LoVo (cell line): Measurements from ENCODE around the gene PRRX2.

Source experiments
- DNase-seq: peaks from one replicate; pipeline ENCODE4 v3.0.0-alpha.2; 2016; ENCODE audit warnings: low spot score

PRRX2 gene

GRCh38 chr9:129637102-129637501 lies 28.3 kb upstream of the PRRX2 start:
- no peak for DNase-seq

- no peak for DNase-seq
These were observed 27.6 kb upstream of the PRRX2 start for GRCh38 chr9:129637673-129638439.

GRCh38 chr9:129639034-129639630 lies 26.3 kb upstream of the PRRX2 start:
- DNase-seq = no peak

- DNase-seq = no peak
These were observed 25.7 kb upstream of the PRRX2 start for GRCh38 chr9:129639756-129640085.

DNA sequence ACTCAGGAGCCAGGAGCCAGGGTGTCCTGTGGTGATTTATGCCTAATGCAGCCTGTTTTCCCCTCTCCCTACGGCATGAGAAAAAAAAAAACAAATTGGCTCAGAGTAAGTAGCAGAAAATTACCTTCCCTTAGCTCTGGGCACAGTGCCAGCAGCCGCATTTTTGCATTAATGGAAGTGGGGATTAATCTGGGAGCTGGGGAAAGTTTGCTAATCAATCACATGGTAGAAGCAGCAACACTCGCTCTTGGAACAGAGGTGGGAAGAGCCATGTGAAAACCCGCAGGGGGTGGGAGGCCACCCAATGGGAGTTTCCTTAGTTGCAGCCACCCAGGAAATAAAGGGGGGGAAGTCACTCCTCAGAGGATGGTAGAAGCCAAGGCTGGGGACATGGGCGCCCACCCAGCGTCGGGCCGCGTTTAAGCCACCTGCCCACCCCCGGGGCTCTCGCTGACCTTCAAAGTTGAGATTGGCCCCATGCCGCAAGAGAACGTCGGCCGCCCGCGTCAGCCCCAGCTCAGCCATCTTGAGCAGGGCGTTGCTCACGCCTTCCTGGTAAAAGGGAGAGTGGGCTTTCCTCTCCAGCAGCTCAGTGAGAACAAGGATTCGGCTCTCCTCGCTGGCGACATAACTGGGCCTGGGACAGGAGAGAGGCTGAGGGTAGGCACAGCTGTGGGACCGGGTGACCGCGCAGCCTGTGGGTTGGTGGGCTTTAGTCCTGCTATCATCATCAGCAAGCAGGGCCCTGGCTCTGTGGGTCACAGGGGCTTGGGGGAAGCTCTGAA lies 25.2 kb upstream of the PRRX2 start:
- DNase-seq = no peak

GRCh38 chr9:129640871-129641749 lies 24.3 kb upstream of the PRRX2 start:
- no peak for DNase-seq

- peak; percentile 92 for DNase-seq
These were observed 23.5 kb upstream of the PRRX2 start, which contains the start of gene ASB6 for GRCh38 chr9:129641750-129642585. Gene ASB6, minus strand, starts transcription at chr9:129642151. Its CDS starts 152 bp downstream, at chr9:129641999.

- no peak for DNase-seq
These were observed 21.7 kb upstream of the PRRX2 start for GRCh38 chr9:129643706-129644105.

DNA sequence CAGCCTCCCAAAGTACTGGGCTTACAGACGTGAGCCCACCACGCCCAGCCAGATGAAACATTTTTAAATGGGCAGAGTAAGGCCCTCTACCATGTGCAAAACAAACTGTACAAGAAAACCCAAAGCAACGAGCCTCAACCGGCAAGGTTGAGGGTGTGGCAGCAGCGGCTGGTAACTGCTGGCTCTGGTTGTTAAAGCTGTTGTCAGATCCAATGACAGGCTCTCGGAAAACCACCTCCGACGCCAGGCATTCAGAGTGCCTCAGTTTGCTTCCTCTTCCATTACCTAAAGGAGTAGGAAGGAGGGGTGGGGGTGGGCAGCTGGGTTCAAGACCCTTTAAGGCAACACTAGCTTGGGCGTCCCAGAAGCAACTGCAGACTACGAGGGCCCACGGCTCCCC lies 21.1 kb upstream of the PRRX2 start:
- no peak for DNase-seq

- DNase-seq = no peak
These were observed 20.5 kb upstream of the PRRX2 start for GRCh38 chr9:129644902-129645301.

- no peak for DNase-seq
These were observed 19.2 kb upstream of the PRRX2 start for GRCh38 chr9:129646252-129646651.

GRCh38 chr9:129646654-129647053 lies 18.8 kb upstream of the PRRX2 start:
- no peak for DNase-seq

DNA sequence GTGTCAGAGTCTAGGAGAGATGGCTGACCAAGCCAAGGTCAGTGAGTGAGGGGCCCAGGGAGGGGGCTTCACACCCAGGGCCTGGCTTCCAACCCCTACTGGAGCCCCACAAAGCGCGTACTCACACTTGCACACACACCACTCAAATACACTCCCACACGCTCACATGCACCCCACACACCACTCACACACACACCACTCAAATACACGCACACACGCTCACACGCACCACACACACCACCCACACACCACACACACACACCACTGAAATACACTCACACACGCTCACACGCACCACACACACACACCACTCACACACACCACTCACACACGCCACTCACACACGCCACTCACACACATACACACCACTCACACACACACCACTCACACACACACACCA lies 17.8 kb upstream of the PRRX2 start:
- no peak for DNase-seq

DNA sequence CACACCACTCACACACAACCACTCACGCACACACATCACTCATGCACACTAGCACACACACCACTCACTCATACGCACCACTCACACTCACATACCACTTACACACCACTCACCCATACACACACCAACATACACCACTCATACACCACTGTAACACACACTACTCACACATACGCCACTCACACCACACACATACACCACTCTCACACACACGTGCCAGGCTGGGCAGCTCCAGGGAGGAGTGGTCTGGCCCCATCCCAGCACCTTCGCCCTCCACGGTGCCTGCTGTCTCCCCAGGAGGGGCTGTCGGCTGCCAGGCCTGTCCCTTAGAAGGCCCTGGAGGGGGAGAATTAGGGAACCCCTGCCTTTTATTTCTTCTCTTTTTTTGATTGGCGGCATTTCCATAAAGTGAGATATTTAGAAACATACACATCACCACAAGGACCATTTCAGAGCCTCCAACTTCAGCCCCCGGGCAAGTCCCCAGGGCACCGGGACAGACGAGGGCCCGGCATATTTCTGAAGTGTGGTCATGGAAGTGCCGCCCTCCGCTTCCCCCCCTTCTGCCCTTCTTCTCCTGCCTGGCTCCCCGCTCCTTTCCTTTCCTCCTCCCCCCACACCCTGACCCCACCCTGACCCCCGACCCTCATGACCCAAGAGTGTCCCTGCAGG lies 17.2 kb upstream of the PRRX2 start:
- no peak for DNase-seq

GRCh38 chr9:129648764-129649115 lies 16.7 kb upstream of the PRRX2 start:
- DNase-seq = no peak

DNA sequence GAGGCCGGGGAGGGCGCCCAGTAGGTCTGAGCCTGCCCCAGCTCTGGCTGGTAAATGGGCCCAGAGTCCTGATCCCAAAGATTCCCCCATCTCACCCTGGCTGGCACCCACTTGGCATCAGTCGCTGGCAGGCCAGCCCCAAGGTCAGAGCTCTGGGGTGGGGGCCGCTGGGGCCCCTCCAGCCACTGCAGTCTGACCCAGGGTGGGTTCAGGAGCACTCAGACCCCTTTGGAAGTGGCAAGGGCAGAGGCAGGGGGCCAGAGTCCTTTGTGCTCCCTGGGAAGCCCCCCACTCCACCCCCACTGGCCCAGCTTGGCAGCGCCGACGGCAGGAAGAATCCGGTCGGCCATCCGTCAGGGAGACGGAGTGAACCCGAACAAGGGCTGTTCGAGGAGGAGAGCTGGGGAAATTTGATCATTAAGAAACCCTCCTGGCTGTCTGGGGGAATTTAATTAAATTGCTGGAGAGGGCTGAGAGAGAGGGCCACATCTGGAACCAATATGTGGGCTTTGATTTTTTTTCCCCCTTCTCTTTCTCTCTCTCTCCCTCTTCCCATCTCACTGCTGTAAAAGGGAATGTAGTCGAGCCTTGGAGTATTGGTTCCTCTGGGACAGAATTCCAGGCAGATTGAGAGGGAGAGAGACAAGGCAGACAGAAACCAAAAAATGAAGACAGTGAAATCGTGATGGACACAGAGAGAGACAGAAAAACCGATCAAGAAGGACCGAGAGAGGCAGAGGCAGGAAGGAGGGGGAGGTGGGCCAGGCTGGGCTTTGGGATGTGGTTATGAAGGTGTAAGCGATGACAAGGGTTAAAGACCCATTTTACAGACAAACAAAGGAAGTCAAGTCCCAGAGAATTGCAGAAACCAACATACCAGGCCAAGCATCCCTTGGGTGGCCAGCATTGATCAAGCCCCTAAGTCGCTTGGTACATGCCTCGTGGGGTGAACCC lies 15.4 kb upstream of the PRRX2 start:
- DNase-seq = no peak

- DNase-seq = no peak
These were observed 14.7 kb upstream of the PRRX2 start for GRCh38 chr9:129650680-129651235.

DNA sequence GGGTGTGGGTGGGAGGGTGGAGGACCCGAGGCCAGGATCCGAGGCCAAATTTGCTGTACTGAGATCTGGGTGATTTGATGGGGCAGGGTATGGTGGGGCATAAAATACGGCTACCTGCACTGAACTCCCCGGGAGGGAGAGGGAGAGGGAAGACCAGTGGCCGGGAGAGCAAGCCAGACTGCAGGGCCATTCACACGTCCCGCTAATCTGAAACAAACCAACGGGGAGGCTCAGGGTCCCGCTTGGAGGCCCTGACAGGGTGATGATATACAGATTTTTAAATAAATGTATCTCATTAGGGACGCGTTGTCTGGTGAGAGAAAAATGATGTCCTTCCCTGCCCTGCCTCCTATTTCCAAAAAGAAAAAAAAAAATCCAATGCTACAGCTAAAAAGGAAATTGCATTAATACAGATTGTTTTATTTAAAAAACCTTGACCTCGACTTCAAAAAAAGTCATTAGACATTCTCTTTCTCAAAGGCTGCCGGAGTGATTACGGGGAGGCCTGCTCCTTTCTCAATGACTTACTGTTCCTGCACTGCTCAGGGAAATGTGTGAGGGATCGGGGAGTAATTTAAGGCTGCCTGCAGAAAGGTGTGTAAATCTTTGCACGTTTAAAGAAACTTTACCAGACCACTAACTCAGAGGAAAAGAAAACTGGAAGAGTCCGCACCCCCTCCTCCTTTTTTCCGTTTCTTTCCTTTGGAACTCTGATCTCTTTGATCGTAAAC lies 11.5 kb upstream of the PRRX2 start:
- DNase-seq = no peak
